Measurements from ENCODE around the gene HIVEP2.

The HIVEP2 gene

DNA sequence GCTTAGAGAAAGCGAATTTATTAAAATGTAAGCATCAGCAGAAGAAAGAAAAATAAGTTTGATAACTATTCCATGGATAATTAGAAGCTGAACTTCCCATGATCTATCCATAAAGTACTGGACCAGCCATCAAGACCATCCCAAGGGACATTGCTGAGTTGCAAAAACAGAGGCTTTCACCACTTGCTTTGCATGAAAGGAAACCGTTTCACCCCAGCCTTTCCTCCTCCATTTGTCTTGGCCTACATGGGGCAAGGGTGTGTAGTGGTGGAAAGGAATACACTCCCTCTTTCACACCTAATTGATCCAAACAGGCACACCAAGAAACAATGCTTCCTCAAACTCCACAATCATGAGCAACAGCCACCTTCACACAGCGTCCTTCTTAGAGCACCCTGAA lies 10.4 kb downstream of the HIVEP2 start:
- no peaks in the 10 kb centered on the region for H3K9me3 ChIP-seq
- no peak overlapping the region for H3K4me3 ChIP-seq
- peaks cover 0 to 26% (median 8%) of the 10 kb centered on the region in 4 donors for H3K4me1 ChIP-seq
- DNase-seq = no peak
- H3K27ac ChIP-seq = no peak overlapping the region
- TF ChIP-seq, protein P1, sequence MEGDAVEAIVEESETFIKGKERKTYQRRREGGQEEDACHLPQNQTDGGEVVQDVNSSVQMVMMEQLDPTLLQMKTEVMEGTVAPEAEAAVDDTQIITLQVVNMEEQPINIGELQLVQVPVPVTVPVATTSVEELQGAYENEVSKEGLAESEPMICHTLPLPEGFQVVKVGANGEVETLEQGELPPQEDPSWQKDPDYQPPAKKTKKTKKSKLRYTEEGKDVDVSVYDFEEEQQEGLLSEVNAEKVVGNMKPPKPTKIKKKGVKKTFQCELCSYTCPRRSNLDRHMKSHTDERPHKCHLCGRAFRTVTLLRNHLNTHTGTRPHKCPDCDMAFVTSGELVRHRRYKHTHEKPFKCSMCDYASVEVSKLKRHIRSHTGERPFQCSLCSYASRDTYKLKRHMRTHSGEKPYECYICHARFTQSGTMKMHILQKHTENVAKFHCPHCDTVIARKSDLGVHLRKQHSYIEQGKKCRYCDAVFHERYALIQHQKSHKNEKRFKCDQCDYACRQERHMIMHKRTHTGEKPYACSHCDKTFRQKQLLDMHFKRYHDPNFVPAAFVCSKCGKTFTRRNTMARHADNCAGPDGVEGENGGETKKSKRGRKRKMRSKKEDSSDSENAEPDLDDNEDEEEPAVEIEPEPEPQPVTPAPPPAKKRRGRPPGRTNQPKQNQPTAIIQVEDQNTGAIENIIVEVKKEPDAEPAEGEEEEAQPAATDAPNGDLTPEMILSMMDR (IDR thresholded peaks at IDR 0.05) = no peak
- H3K27me3 ChIP-seq = no peaks in the 10 kb centered on the region
- intact Hi-C loops (cut with DNase I; ENCODE audit: low total_unique reads) = no loop called here
- H3K36me3 ChIP-seq = no peaks in the 10 kb centered on the region

DNA sequence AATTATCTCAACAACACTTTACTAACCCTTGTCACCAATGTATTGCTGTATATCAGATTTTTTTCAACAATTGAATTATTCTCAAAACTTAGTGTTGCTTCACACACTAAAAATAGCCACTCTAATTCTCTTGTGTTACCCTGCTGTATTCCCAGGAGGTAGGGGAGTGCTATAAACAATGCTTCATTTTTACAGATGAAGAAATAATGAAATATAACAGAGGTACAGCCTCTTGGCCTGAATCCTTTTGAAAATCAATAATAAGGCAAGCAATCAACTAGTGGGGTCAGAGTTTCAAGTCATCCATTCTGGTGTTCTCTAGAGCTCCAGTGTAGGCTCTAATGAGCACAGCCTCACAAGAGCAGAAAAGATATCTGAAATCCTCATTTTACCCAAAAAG lies 10.9 kb downstream of the HIVEP2 start:
- peaks cover 0 to 26% (median 8%) of the 10 kb centered on the region in 4 donors for H3K4me1 ChIP-seq
- intact Hi-C loops (cut with DNase I; ENCODE audit: low total_unique reads) = no loop called here
- no peak overlapping the region for H3K27ac ChIP-seq
- no peaks in the 10 kb centered on the region for H3K27me3 ChIP-seq
- no peaks in the 10 kb centered on the region for H3K9me3 ChIP-seq
- no peaks in the 10 kb centered on the region for H3K36me3 ChIP-seq
- H3K4me3 ChIP-seq = no peak overlapping the region
- TF ChIP-seq, protein P1 (IDR thresholded peaks at IDR 0.05) = no peak
- DNase-seq = no peak

DNA sequence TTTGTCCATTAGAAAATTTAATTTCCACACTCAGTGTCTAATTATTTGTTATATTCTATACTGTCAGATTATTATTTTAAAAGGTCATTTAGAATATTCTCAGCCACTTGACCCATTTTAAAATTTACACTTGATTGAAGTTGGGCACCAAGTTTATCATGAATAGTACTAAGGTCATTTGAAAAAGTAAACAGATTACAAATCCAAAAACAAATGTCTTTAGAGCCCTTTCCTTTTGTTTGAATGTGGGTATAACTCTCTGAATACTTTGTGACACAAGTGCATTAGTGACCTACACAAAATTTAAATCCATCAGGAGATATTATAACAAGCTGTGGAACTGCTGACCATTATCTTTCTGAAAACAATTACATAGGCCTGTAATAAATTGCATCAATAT lies 11.3 kb downstream of the HIVEP2 start:
- intact Hi-C loops (cut with DNase I; ENCODE audit: low total_unique reads) = no loop called here
- Histone ChIP-seq H3K27ac (no peak overlapping the region), H3K4me3 (no peak overlapping the region), H3K27me3 (no peaks in the 10 kb centered on the region), H3K9me3 (no peaks in the 10 kb centered on the region), H3K4me1 (peaks cover 0 to 30% (median 8%) of the 10 kb centered on the region in 4 donors), H3K36me3 (no peaks in the 10 kb centered on the region)
- no peak for DNase-seq
- TF ChIP-seq, protein P1 (IDR thresholded peaks at IDR 0.05) = no peak

DNA sequence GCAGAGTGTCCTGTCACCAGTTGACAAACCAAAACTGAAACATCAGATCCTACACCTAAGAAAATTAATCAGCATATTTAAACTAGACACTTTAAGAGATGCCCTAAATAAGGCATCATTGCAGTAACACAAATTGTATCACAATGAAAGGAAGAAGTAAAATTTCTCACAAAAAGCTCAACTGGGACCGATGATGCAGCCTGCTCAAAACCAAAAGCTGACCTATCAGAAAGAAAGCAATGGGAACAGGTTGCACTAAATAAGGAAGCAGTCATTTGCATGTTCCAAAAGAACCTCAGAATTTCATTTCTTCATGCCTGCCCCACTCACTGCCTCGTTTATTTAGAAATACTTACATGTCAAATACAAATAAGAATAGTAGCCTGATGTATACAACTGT lies 12.1 kb downstream of the HIVEP2 start:
- H3K27ac ChIP-seq = no peak overlapping the region
- H3K4me1 ChIP-seq = peaks cover 0 to 36% (median 8%) of the 10 kb centered on the region in 4 donors
- no peaks in the 10 kb centered on the region for H3K36me3 ChIP-seq
- no peaks in the 10 kb centered on the region for H3K9me3 ChIP-seq
- DNase-seq = no peak
- TF ChIP-seq, protein P1 (IDR thresholded peaks at IDR 0.05) = no peak
- no peaks in the 10 kb centered on the region for H3K27me3 ChIP-seq
- no peak overlapping the region for H3K4me3 ChIP-seq
- intact Hi-C loops (cut with DNase I; ENCODE audit: low total_unique reads) = no loop called here

DNA sequence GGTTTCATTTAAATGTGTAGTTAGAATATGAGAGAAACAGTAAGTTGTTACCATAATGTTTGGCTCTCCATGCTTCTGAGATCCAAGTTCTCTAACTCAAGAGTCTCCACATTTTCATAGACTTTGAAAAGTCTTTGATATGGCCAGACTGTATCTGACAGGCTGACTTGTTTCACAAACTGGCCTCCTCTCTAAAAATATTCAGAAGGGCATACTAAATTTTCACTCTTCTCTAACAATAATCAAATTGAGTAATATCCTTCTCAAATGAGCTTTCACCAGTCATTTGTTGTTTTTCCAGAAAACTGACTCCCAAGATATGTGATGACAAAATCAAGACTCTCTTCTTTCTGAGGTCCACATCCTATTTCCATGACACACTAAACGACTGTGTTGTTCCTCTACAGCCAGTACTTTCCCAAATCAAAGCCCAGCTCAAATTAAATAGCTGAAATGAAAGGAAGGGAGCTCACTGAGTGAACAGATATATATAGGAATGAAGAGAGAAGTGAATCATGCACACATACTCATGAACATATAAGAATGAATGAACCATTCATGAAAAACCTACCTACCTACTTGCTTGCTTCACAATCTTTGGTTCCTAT lies 15.1 kb downstream of the HIVEP2 start:
- TF ChIP-seq, protein P1 (IDR thresholded peaks at IDR 0.05) = no peak
- H3K4me1 ChIP-seq = peaks cover 0 to 50% (median 7%) of the 10 kb centered on the region in 4 donors
- no peaks in the 10 kb centered on the region for H3K36me3 ChIP-seq
- intact Hi-C loops (cut with DNase I; ENCODE audit: low total_unique reads) = no loop called here
- no peak overlapping the region for H3K4me3 ChIP-seq
- H3K9me3 ChIP-seq = no peaks in the 10 kb centered on the region
- H3K27ac ChIP-seq = no peak overlapping the region
- no peak for DNase-seq
- H3K27me3 ChIP-seq = no peaks in the 10 kb centered on the region

DNA sequence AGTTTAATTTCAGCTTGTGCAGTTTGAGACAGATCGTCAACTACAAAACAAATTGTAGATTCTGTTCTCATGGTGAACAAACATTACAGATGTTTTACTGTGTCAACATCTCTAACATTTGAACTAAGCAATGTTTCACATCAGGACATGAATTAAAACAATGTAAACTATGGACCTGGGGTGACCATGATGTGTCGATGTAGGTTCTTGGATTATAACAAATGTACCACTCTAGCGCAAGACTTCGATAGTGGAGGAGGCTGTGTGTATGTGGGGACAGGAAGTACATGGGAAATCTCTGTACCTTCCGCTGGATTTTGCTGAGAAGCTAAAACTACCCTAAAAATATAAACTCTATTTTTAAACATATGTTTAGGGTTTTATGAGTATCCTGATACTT lies 17.1 kb downstream of the HIVEP2 start:
- intact Hi-C loops (cut with DNase I; ENCODE audit: low total_unique reads) = no loop called here
- Histone ChIP-seq H3K27me3 (no peaks in the 10 kb centered on the region), H3K36me3 (no peaks in the 10 kb centered on the region), H3K27ac (peak overlapping the region in 1 of 2 donors; percentile 88), H3K4me3 (no peak overlapping the region), H3K9me3 (no peaks in the 10 kb centered on the region), H3K4me1 (peaks cover 0 to 32% (median 0%) of the 10 kb centered on the region in 4 donors)
- DNase-seq = no peak
- TF ChIP-seq, protein P1 (IDR thresholded peaks at IDR 0.05) = no peak

All from tibial artery (tissue), 4 donors.